ENCODE results near the gene APP.

Gene APP

GRCh38 chr21:26125433-26126167 lies 45.0 kb downstream of the APP start:
- peak; percentile 15 for DNase-seq

GRCh38 chr21:26124896-26125295 lies 45.7 kb downstream of the APP start:
- no peak for DNase-seq

DNA sequence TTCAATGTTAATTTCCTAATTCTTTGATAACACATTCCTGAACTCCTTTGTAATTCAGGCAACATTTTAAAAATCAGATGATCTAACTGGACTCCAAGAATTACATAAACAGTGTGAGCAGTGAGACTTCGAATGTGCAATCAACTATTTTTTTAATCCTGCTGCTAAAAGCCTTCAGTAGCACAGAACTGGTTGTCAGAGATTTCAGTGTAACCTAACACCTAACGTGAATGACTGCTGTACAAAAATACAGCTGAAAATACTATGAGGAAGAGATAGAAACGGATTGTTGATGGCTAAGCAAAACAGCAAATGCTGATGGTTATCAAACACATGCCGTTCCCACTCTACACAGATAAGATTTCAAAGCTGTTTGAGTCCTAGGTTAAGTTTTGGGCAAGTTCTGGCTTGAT lies 46.1 kb downstream of the APP start:
- DNase-seq = peak; percentile 31

DNA sequence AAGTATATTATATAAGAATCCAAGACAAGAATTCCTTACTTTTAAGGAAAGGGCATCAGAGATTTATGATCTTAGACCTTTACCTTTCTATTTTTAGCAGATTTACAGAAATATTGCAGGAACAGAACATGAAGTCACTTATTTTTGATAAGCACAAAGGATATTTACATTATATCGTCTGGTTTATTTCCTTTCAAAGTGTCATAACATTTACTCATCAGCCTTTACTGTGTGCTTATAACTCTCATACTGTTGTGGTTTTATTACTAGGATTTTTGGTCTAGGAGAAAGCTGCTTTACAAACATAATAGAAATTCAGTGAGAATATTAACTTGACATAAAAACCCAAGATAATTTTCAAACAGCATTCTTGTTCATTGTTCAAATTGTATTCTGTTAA lies 47.6 kb downstream of the APP start:
- no peak for DNase-seq

- DNase-seq = no peak
These were observed 49.7 kb downstream of the APP start for GRCh38 chr21:26120828-26121227.

GRCh38 chr21:26119906-26120305 lies 50.7 kb downstream of the APP start:
- DNase-seq = no peak

GRCh38 chr21:26118938-26119540 lies 51.5 kb downstream of the APP start:
- DNase-seq = no peak

DNA sequence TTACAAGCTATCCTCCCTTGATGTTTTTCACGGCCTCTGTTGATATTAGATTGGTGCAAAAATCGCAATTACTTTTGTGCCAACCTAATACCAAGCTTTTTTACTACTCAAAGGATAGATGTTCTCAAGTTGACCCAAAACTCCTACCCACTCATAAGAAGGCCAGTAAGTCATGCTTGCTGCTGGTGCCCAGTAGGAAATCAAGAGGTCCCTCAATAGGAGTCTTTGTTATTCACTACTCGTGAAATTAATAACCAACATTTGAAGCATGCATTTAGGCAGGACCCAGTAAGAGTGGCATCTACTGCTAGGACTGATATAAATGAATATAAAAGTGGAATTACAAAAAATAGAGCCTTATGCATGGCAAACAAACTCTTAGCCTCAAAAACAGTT lies 52.6 kb downstream of the APP start:
- no peak for DNase-seq

DNA sequence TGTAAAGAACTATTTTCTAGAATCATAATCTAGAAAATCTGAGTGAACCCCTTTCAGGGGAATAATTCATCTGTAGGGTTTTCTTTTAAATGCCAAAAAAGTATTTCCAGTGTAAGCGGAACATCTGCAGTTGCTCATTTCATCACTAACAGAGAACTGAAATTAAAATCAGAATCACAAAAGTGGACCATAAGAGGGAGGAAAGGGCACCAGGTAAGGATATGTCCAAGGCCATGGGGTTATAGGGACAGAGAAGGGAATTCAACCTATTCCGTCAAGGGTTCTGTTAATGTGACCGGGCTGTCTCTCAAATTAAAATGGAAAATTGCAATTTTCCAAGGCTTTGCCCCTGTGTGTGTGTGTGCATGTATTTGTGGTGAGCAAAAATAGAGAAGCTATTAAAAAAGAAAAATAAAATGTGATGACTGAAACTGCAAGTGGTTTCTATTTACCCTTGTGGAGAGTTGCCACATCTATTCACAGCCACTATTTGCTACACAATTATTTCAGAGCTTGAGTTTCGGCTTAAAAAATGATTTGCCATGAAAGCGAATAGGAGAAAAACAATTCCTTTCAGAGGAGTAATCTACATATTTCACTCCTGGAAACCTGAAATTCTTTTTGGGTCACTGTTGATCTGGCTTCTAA lies 53.1 kb downstream of the APP start:
- no peak for DNase-seq

DNA sequence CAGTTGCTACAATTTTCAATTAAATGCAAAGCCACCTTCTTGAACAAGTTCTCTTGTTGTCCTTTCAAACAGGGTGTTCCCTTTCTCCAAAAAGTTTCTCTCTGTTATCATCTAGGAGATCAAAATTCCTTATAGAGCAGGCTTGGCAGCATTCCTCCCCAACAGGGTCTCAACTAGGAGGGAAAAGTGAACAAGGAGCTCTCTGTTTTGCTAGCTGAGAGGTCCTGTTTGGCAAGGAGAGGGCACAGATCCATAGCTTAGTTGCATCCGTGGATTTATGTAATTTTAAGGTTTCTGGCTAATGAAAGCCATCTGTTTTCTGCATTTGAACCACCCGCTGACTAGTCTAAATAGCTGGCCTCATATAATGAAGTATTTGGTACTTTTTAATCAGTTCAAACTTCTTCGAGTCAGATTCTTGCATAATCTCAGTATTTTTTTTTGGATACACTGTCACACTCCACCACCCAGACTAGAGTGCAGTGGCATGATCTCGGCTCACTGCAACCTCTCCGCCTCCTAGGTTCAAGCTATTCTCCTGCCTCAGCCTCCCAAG lies 54.0 kb downstream of the APP start:
- no peak for DNase-seq

GRCh38 chr21:26115899-26116298 lies 54.7 kb downstream of the APP start:
- DNase-seq = peak; percentile 8

DNA sequence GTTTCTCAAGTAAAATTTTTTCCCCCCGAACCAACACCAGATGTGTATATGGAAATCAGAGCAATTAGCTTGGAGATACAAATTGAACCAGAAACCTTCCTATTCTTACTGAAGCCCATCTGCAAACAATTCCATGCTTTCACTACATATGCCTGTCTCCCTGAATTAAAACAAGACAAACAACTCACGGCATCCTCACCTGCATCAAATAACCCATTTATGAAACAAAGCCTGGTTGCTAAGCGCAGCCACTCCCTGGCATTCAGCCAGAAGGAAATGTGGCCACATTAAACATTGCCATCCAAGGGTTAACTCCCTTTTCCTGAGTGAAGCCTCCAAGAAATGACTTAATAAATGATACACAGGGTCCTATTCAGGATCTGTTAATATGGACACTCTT lies 55.3 kb downstream of the APP start:
- peak; percentile 9 for DNase-seq

DNA sequence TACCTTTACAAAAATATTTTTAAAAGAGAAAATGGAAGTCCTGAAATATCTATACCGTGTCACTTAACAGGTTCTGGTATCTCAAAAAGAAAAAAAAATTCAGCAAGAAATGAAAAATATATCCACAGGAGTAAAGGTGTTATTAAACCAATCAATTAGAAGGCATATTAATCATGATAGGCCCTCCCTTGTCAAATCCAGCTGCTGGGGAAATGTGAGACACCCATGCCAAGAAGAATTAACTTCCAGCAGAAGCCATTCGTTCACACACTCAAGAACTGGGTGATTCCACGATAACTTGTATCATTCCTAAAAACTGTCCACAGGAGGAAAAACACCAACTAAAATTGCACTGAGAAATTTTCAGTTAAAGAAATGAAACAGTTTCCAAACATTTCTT lies 57.6 kb downstream of the APP start:
- no peak for DNase-seq

DNA sequence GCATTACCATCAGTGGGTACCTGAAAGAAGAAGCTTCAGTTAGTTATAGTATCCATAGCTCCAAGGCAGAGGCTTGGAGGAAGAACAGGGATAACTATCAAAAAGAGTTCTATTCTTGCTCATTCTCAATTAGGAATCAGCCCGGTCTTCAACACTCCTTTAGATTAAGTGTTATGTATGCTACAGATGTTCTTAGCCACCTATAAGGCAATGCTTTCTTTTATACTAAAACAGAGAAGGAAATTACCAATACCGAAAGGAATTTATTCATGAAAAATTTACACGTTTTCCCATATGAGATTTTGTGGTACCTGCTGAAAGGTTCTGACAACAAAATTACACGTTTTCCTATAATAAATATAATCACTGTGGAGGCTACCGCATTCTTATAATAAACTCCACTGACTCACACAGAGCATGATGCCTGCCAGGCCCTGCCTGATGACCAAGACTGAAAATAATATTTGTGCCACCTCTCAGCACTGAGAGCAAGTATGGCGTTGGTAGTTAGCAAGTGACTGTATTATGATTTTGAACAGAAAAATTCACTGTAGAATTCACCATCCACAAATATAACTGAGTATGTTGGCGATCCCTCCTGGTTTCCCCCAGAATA lies 58.3 kb downstream of the APP start:
- no peak for DNase-seq

DNA sequence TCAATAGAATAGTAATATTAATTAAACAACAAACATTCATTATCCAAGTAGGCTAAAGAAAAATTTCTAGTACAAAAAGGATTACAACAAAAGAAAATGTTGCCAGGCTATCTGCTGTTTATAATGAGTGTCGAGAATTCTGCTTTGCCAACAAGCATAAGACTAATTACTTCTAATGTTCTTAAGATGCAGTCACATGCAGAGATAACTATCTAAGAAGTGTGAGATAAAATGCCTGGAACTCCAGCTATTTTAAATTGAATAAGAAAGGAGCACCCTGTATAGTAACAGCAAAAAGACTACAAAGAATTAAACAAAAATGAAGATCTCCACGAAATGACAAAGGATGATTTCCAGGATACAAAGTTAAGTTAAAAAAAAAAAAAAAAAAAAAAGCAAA lies 59.9 kb downstream of the APP start:
- DNase-seq = no peak

DNA sequence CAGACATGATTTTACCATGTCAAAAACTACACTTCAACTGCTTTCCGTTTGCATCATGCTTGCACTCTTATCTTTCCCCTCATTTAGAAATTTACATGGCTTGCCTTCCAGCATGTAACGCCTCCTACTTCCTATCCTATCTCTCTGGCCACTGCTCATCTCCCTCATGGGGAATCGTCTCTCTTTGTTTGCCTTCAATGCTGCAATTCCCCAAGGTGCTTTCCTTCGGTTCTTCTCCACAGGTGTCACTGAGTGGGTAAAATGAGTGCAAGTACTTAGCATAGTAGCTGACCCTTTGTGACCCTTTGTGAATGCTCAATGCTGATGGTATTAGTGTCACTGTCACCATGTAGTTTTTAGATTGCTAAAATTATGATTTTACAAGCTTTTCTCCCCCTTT lies 63.1 kb downstream of the APP start:
- no peak for DNase-seq

DNA sequence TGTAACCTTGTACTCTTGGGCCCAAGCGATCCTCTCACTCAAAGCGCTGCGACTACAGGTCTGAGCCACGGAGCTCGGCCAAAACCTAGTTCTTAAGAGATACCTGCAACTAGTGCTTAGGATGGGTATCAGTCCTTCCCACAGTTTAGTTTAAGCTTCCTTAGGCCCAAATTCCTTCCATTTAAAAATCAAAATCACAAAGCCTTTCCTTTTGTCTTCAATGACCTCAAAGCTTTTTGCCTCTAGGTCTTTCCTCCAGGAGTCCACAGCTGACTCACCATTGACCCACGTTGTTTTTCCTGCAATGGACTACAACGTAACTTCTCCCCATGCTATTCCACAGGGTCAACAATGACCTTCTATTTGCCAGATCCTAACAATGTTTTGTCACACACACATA lies 64.0 kb downstream of the APP start:
- DNase-seq = no peak

DNA sequence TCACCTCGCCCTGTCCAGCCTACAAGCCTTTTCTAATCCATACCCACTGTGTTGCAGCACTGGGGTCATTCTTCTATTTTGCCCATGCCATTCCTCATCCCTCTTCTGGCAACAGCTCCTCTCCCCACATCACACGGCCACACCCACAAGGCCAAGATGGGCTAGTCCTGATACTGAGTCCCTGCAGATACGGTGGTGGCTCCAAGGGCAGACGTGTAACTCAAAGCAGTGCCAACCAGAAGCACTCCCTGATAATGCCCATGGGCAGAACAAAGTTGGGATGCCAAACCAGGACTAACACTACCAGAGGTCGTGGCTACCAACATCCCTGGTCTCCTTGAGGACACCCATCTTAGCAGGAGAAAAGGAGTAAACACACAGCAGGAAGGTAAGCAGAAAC lies 64.8 kb downstream of the APP start:
- DNase-seq = no peak

- no peak for DNase-seq
These were observed 70.0 kb downstream of the APP start for GRCh38 chr21:26100573-26100972.

- DNase-seq = no peak
These were observed 70.9 kb downstream of the APP start for GRCh38 chr21:26099610-26100219.

DNA sequence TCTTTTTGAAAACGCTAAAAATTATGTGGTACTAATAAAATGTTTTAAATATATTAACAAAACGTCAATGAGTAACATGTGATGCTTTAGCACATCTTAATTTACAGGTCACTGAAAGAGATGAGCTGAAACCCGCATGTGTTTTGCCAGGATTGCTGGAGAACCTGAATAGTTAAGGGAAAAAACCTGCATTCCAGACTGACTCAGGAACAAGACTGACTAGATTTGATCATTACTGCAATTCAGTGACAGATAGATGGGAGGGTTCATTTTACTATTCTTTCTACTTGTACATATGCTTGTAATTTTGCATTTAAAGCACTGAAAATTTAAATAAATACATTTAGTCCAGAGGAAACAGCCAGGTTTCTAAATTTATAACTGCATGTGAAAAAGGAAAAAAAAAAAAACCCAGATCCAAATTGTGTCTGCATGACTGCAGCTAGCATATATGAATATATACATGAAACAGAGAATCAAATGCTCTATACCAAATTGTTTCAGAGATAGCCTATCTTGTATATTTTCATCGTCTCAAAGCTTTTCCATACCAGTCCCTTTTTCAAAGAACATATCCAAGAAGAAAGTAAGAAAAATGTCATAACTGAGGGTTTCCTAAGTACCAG lies 71.7 kb downstream of the APP start:
- peak; percentile 19 for DNase-seq

- no peak for DNase-seq
These were observed 73.1 kb downstream of the APP start for GRCh38 chr21:26097475-26097874.

Data from kidney glomerular epithelial cell (primary cell).